K562 treated with DMSO at 1 percent for 24 hours (cell line): ENCODE measurements around the gene CISD2. TPM values are rescaled to one million over a fixed set of nuclear protein-coding genes. Genes with fewer than 3 reads are reported as not detected.

Experiments used
- total RNA-seq: library from RNA; unstranded; fragments of 300-600 nt; gene quantifications from 2 replicates; pipeline ENCODE4 v1.2.3, GENCODE V29; 2022; ENCODE audit warnings: low read depth; ENCODE audit not compliant: insufficient read depth

Gene CISD2
- total RNA-seq: 34.4 and 41.7 TPM in 2 replicates

GRCh38 chr4:102868781-102869568 lies at the start of gene CISD2:
TSS of gene CISD2 (plus strand) at chr4:102868992. CDS start at chr4:102869085, 93 bp downstream.

GRCh38 chr4:102826890-102827673 lies 41.7 kb upstream of the CISD2 start, which contains the start of gene UBE2D3:
TSS of gene UBE2D3 (minus strand) at chr4:102827551. CDS start at chr4:102826508, 1,043 bp downstream.

Other genes with a start within 250 kb of the CISD2 start
- 17.8 and 18.7 TPM in 2 replicates for gene MANBA, start 108.0 kb upstream of the CISD2 start, total RNA-seq
- 153 and 161 TPM in 2 replicates for gene UBE2D3, start 41.4 kb upstream of the CISD2 start, total RNA-seq
- not detected in 2 replicates for gene SLC9B1, start 150.7 kb downstream of the CISD2 start, total RNA-seq
- 6.1 and 6.5 TPM in 2 replicates for gene SLC9B2, start 207.8 kb downstream of the CISD2 start, total RNA-seq
- 9.5 and 10.2 TPM in 2 replicates for gene BDH2, start 230.8 kb downstream of the CISD2 start, total RNA-seq